ENCODE data around the gene OLFM1. TPM values are rescaled to one million over a fixed set of nuclear protein-coding genes. Genes with fewer than 3 reads are reported as not detected.
A peak's percentile ranks its signal among the peaks of the same experiment; 100 is the strongest.

Gene OLFM1
- total RNA-seq, 1 donor from 2014 or later = 2.8 TPM

- H3K9me3 Mint-ChIP-seq (ENCODE audit: low read depth) = no peaks in the 10 kb centered on the region
- DNase-seq (ENCODE audit: low spot score) = no peak
- no peak overlapping the region for H3K27ac Mint-ChIP-seq (ENCODE audit: unreplicated experiment)
- H3K4me1 Mint-ChIP-seq (ENCODE audit: low read depth) = no peaks in the 10 kb centered on the region
- peaks cover 42% of the 10 kb centered on the region for H3K27me3 Mint-ChIP-seq (ENCODE audit: low read depth)
- peak overlapping the region; percentile 59 for H3K4me3 Mint-ChIP-seq (ENCODE audit: unreplicated experiment)
- TF ChIP-seq CTCF (IDR thresholded peaks at IDR 0.05) = no peak
- no peaks in the 10 kb centered on the region for H3K36me3 Mint-ChIP-seq (ENCODE audit: low read depth)
Observed at GRCh38 chr9:135075234-135076142, 12.0 kb upstream of the OLFM1 start.

DNA sequence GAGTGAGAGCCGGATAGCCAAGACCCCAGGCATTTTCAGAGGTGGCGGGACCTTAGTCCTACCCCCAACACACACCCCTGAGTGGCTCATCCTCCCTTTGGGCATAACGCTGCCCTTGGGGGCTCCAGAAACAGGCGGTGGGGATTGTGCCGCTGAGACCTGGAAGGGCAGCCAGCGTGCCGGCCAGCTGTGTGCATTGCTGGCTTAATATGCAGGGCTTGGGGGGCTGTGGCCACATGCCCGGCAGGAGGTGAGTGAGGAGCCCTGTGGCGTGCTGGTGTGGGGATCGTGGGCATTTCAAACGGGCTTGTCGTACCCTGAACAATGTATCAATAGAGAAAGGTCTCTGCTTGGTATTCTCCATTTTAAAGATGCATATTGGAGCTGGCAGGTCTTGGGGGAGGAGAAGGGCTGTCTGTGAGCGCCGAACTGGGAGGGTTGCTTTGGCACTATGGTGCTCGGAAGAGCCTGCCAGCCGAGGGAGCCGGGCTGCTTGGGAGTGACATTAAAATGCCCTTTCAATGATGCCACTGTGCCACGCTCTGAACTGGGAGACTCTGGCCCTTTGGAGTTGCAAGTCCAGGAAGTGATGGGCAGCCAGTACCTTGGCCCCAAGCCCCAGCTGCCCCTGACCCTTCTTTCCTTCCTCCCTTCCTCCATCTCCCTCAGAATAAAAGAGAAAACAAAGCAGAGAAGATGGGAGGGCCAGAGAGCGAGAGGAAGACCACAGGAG lies 11.2 kb upstream of the OLFM1 start:
- TF ChIP-seq CTCF (IDR thresholded peaks at IDR 0.05) = no peak
- DNase-seq (ENCODE audit: low spot score) = no peak
- no peaks in the 10 kb centered on the region for H3K36me3 Mint-ChIP-seq (ENCODE audit: low read depth)
- no peak overlapping the region for H3K27ac Mint-ChIP-seq (ENCODE audit: unreplicated experiment)
- H3K9me3 Mint-ChIP-seq (ENCODE audit: low read depth) = no peaks in the 10 kb centered on the region
- H3K27me3 Mint-ChIP-seq (ENCODE audit: low read depth) = peaks cover 41% of the 10 kb centered on the region
- H3K4me3 Mint-ChIP-seq (ENCODE audit: unreplicated experiment) = no peak overlapping the region
- H3K4me1 Mint-ChIP-seq (ENCODE audit: low read depth) = no peaks in the 10 kb centered on the region

DNA sequence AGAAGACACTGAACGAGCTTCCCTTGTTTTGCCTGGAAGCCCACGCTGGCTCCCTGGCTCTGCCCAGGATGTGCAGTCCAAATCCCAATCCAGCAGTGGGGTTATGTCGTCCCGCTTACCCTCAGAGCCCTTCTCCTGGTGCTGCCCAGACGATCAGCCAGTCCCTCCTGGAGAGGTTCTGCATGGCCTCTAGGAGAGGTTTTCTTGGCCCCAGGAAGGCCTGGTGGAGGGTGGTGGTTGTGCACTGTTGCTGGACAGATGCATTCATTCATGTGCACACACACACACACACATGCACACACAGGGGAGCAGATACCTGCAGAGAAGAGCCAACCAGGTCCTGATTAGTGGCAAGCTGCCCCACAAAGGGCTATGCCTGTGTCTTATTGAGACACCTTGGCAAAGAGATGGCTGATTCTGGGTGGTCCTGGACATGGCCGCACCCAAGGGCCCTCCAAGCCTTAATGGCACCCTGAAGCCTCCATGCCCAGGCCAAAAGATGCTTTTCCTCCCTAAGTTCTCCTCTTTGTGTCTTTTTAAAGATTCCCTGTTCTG lies 10.5 kb upstream of the OLFM1 start:
- Mint-ChIP-seq H3K27me3 (ENCODE audit: low read depth) (peaks cover 42% of the 10 kb centered on the region), H3K4me3 (ENCODE audit: unreplicated experiment) (no peak overlapping the region), H3K36me3 (ENCODE audit: low read depth) (no peaks in the 10 kb centered on the region), H3K27ac (ENCODE audit: unreplicated experiment) (no peak overlapping the region), H3K9me3 (ENCODE audit: low read depth) (no peaks in the 10 kb centered on the region), H3K4me1 (ENCODE audit: low read depth) (no peaks in the 10 kb centered on the region)
- DNase-seq (ENCODE audit: low spot score) = no peak
- TF ChIP-seq CTCF (IDR thresholded peaks at IDR 0.05) = no peak

DNA sequence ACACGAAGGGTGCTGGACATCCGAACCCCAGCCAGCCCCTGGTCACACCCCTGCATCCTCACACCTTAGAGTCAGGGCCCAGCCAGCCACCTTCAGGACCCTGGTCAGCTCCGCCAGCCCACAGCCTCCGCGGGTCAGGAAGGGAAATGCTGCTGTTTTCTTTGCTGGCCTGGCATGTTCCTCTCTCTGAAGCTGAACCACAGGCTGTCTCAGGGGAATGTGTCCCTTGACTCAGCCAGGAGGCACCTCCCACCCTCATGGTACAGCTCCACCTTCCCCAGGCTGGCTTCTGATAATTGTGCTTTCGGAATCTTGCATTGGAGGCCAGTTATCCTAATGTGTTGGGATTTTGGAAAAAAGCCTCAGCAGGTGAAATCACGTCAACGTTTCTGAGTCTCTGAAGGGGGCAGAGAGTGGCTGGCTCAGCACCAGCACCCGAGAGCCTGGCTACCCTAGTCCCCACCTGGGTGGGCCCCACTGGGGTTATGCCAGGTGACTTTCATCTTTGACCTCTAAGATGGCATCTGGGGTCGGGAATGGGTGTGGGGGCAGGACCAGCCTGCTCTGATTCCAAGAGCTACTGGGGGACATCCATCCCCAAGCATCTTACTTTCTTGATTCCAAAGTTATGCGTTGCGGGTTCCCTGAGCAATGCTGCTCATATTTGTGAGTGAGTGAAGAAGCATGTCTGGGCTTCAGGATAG lies 9.8 kb upstream of the OLFM1 start:
- Mint-ChIP-seq H3K27ac (ENCODE audit: unreplicated experiment) (no peak overlapping the region), H3K36me3 (ENCODE audit: low read depth) (no peaks in the 10 kb centered on the region), H3K4me3 (ENCODE audit: unreplicated experiment) (no peak overlapping the region), H3K9me3 (ENCODE audit: low read depth) (no peaks in the 10 kb centered on the region), H3K27me3 (ENCODE audit: low read depth) (peaks cover 44% of the 10 kb centered on the region), H3K4me1 (ENCODE audit: low read depth) (no peaks in the 10 kb centered on the region)
- TF ChIP-seq CTCF (IDR thresholded peaks at IDR 0.05) = no peak
- no peak for DNase-seq (ENCODE audit: low spot score)

GRCh38 chr9:135078361-135078821 lies 9.1 kb upstream of the OLFM1 start:
- no peak for DNase-seq (ENCODE audit: low spot score)
- TF ChIP-seq CTCF (IDR thresholded peaks at IDR 0.05) = no peak
- no peak overlapping the region for H3K27ac Mint-ChIP-seq (ENCODE audit: unreplicated experiment)
- no peaks in the 10 kb centered on the region for H3K4me1 Mint-ChIP-seq (ENCODE audit: low read depth)
- no peaks in the 10 kb centered on the region for H3K36me3 Mint-ChIP-seq (ENCODE audit: low read depth)
- peaks cover 48% of the 10 kb centered on the region for H3K27me3 Mint-ChIP-seq (ENCODE audit: low read depth)
- H3K4me3 Mint-ChIP-seq (ENCODE audit: unreplicated experiment) = no peak overlapping the region
- no peaks in the 10 kb centered on the region for H3K9me3 Mint-ChIP-seq (ENCODE audit: low read depth)
